HL-60 (cell line): ENCODE data around the gene PDGFRA.

Experiments used
- GABPA ChIP-seq: IDR thresholded peaks from 2 replicates; pipeline ENCODE4 v1.6.1; 2012; ENCODE audit warnings: low read depth
- POLR2AphosphoS5 ChIP-seq: IDR thresholded peaks from 2 replicates; pipeline ENCODE4 v1.6.1; 2012; ENCODE audit warnings: low read depth
- TF ChIP-seq, protein P1 (sequence below): IDR thresholded peaks from one replicate; pipeline ENCODE4 v1.5.1; 2011; ENCODE audit warnings: low read length, control low read depth, inconsistent platforms; ENCODE audit not compliant: insufficient read depth
- TF ChIP-seq, protein P2 (sequence below): IDR thresholded peaks from 2 replicates; pipeline ENCODE4 v1.6.1; 2012; ENCODE audit warnings: low read depth; ENCODE audit not compliant: insufficient replicate concordance

GRCh38 chr4:54254915-54255246, 25.8 kb downstream of the PDGFRA start:
- TF ChIP-seq, protein P1, sequence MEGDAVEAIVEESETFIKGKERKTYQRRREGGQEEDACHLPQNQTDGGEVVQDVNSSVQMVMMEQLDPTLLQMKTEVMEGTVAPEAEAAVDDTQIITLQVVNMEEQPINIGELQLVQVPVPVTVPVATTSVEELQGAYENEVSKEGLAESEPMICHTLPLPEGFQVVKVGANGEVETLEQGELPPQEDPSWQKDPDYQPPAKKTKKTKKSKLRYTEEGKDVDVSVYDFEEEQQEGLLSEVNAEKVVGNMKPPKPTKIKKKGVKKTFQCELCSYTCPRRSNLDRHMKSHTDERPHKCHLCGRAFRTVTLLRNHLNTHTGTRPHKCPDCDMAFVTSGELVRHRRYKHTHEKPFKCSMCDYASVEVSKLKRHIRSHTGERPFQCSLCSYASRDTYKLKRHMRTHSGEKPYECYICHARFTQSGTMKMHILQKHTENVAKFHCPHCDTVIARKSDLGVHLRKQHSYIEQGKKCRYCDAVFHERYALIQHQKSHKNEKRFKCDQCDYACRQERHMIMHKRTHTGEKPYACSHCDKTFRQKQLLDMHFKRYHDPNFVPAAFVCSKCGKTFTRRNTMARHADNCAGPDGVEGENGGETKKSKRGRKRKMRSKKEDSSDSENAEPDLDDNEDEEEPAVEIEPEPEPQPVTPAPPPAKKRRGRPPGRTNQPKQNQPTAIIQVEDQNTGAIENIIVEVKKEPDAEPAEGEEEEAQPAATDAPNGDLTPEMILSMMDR, result no peak
- TF ChIP-seq, protein P2, sequence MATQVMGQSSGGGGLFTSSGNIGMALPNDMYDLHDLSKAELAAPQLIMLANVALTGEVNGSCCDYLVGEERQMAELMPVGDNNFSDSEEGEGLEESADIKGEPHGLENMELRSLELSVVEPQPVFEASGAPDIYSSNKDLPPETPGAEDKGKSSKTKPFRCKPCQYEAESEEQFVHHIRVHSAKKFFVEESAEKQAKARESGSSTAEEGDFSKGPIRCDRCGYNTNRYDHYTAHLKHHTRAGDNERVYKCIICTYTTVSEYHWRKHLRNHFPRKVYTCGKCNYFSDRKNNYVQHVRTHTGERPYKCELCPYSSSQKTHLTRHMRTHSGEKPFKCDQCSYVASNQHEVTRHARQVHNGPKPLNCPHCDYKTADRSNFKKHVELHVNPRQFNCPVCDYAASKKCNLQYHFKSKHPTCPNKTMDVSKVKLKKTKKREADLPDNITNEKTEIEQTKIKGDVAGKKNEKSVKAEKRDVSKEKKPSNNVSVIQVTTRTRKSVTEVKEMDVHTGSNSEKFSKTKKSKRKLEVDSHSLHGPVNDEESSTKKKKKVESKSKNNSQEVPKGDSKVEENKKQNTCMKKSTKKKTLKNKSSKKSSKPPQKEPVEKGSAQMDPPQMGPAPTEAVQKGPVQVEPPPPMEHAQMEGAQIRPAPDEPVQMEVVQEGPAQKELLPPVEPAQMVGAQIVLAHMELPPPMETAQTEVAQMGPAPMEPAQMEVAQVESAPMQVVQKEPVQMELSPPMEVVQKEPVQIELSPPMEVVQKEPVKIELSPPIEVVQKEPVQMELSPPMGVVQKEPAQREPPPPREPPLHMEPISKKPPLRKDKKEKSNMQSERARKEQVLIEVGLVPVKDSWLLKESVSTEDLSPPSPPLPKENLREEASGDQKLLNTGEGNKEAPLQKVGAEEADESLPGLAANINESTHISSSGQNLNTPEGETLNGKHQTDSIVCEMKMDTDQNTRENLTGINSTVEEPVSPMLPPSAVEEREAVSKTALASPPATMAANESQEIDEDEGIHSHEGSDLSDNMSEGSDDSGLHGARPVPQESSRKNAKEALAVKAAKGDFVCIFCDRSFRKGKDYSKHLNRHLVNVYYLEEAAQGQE, result no peak
- TF ChIP-seq POLR2AphosphoS5 (no peak), GABPA (no peak)
